Prostate gland (tissue), 2 donors: ENCODE data around the gene HLA-A.

Experiments used
- CTCF ChIP-seq, 4 experiments: fragments of 200-600 bp in 2 of 4; fragments of 450-650 bp in 2 of 4; sonication (generic) in 2 of 4; IDR thresholded peaks; 1 replicate in 3 of 4; 2 replicates in 1 of 4; pipeline ENCODE4 v1.5.1; 2016 to 2019; ENCODE audit warnings: antibody characterized with exemption in 4 of 4, mild to moderate bottlenecking in 2 of 4, moderate library complexity in 2 of 4
- POLR2A ChIP-seq: fragments of 450-650 bp; IDR thresholded peaks from one replicate; pipeline ENCODE4 v1.6.1; 2016; ENCODE audit warnings: antibody characterized with exemption, mild to moderate bottlenecking
- POLR2AphosphoS5 ChIP-seq: sonication (generic); formaldehyde crosslinking; IDR thresholded peaks from one replicate; pipeline ENCODE4 v1.6.1; 2017; ENCODE audit warnings: antibody characterized with exemption

- no peak for TF ChIP-seq CTCF (IDR thresholded peaks at IDR 0.05)
- TF ChIP-seq POLR2A: no peak
- TF ChIP-seq POLR2AphosphoS5: no peak
Observed at GRCh38 chr6:29933955-29934354, 8.4 kb upstream of the HLA-A start.
